NCI-H2227 (cell line): ENCODE data around the gene TBC1D8.

Experiments
- DNase-seq: peaks from one replicate; lab custom pipeline; 2025; ENCODE audit not compliant: unreplicated experiment; lab: John Stamatoyannopoulos, UW

The TBC1D8 gene

GRCh38 chr2:101030866-101031554, 120.2 kb downstream of the TBC1D8 start:
- no peak for DNase-seq

- no peak for DNase-seq
Observed at GRCh38 chr2:101027852-101028251, 123.3 kb downstream of the TBC1D8 start.

- DNase-seq, result no peak
Observed at GRCh38 chr2:101026923-101027469, 124.2 kb downstream of the TBC1D8 start.

GRCh38 chr2:101026253-101026701, 124.9 kb downstream of the TBC1D8 start:
- DNase-seq, result no peak

GRCh38 chr2:101025561-101025960, 125.6 kb downstream of the TBC1D8 start:
- no peak for DNase-seq

- DNase-seq, result no peak
Observed at GRCh38 chr2:101023327-101024107, 127.7 kb downstream of the TBC1D8 start.

GRCh38 chr2:101022221-101022620, 129.0 kb downstream of the TBC1D8 start:
- no peak for DNase-seq

GRCh38 chr2:101018934-101019333, 132.2 kb downstream of the TBC1D8 start:
- DNase-seq, result no peak

GRCh38 chr2:101017371-101017770, 133.8 kb downstream of the TBC1D8 start:
- no peak for DNase-seq

GRCh38 chr2:101014264-101014857, 136.8 kb downstream of the TBC1D8 start:
- no peak for DNase-seq

GRCh38 chr2:101012706-101013181, 138.4 kb downstream of the TBC1D8 start:
- peak; percentile 70 for DNase-seq

- DNase-seq, result no peak
Observed at GRCh38 chr2:101012054-101012705, 139.0 kb downstream of the TBC1D8 start.

GRCh38 chr2:101011152-101011551, 140.0 kb downstream of the TBC1D8 start:
- no peak for DNase-seq

- no peak for DNase-seq
Observed at GRCh38 chr2:101007415-101008345, 143.5 kb downstream of the TBC1D8 start.

- DNase-seq, result no peak
Observed at GRCh38 chr2:101006065-101006715, 145.0 kb downstream of the TBC1D8 start.

- DNase-seq, result no peak
Observed at GRCh38 chr2:101004620-101005325, 146.4 kb downstream of the TBC1D8 start.

- DNase-seq, result no peak
Observed at GRCh38 chr2:101003278-101003775, 147.9 kb downstream of the TBC1D8 start.

- DNase-seq, result no peak
Observed at GRCh38 chr2:101002562-101003277, 148.5 kb downstream of the TBC1D8 start.
